Measurements from ENCODE around the gene ATP13A1. TPM values are rescaled to one million over a fixed set of nuclear protein-coding genes. Genes with fewer than 3 reads are reported as not detected.
A peak's percentile ranks its signal among the peaks of the same experiment; 100 is the strongest.

The ATP13A1 gene
- total RNA-seq, 1 experiment from 2014 or later, result 48.5 TPM

- Histone ChIP-seq H3K9me2 (replicated peaks; ENCODE audit: low read length) (no peaks in the 10 kb centered on the region), H3K36me3 (ENCODE audit: low read depth, low read length) (peaks cover 3% of the 10 kb centered on the region; the same call in 1 of the 2 replicates), H3K9ac (ENCODE audit: low read length) (no peak overlapping the region), H3K27ac (ENCODE audit: low read length) (no peak overlapping the region), H4K20me1 (ENCODE audit: low read length) (no peaks in the 10 kb centered on the region), H3K9me3 (ENCODE audit: low read length) (no peaks in the 10 kb centered on the region), H3K4me2 (ENCODE audit: low read length) (no peak overlapping the region), H3K27me3 (ENCODE audit: low read length) (no peaks in the 10 kb centered on the region), H3K4me3 (ENCODE audit: low read length) (no peak overlapping the region), H3K79me2 (ENCODE audit: low read length) (no peaks in the 10 kb centered on the region), H2AFZ (ENCODE audit: low read length) (no peak overlapping the region), H3F3A (ENCODE audit: low read length, unreplicated experiment) (no peaks in the 10 kb centered on the region), H3K4me1 (ENCODE audit: insufficient read depth, low read length) (no peaks in the 10 kb centered on the region)
- ATAC-seq (no peak), DNase-seq (no peak)
- intact Hi-C loops (cut with micrococcal nuclease), result no loop called here
- POLR2A ChIA-PET (ENCODE audit: unreplicated experiment), result no interaction called here
- BruUV-seq (replicated peaks), result no TSS peak
- CTCF ChIA-PET, result no interaction called here
- TF ChIP-seq EZH2 (IDR thresholded peaks at IDR 0.05; ENCODE audit: low read length, unreplicated experiment) (no peak), EZH2phosphoT487 (IDR thresholded peaks at IDR 0.05; ENCODE audit: borderline replicate concordance, low read length) (no peak)
- TF ChIP-seq, protein P1, sequence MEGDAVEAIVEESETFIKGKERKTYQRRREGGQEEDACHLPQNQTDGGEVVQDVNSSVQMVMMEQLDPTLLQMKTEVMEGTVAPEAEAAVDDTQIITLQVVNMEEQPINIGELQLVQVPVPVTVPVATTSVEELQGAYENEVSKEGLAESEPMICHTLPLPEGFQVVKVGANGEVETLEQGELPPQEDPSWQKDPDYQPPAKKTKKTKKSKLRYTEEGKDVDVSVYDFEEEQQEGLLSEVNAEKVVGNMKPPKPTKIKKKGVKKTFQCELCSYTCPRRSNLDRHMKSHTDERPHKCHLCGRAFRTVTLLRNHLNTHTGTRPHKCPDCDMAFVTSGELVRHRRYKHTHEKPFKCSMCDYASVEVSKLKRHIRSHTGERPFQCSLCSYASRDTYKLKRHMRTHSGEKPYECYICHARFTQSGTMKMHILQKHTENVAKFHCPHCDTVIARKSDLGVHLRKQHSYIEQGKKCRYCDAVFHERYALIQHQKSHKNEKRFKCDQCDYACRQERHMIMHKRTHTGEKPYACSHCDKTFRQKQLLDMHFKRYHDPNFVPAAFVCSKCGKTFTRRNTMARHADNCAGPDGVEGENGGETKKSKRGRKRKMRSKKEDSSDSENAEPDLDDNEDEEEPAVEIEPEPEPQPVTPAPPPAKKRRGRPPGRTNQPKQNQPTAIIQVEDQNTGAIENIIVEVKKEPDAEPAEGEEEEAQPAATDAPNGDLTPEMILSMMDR (conservative IDR thresholded peaks at IDR 0.05; ENCODE audit: low read depth, low read length), result no peak
These were observed 28.2 kb downstream of the ATP13A1 start for GRCh38 chr19:19635313-19635702.

DNA sequence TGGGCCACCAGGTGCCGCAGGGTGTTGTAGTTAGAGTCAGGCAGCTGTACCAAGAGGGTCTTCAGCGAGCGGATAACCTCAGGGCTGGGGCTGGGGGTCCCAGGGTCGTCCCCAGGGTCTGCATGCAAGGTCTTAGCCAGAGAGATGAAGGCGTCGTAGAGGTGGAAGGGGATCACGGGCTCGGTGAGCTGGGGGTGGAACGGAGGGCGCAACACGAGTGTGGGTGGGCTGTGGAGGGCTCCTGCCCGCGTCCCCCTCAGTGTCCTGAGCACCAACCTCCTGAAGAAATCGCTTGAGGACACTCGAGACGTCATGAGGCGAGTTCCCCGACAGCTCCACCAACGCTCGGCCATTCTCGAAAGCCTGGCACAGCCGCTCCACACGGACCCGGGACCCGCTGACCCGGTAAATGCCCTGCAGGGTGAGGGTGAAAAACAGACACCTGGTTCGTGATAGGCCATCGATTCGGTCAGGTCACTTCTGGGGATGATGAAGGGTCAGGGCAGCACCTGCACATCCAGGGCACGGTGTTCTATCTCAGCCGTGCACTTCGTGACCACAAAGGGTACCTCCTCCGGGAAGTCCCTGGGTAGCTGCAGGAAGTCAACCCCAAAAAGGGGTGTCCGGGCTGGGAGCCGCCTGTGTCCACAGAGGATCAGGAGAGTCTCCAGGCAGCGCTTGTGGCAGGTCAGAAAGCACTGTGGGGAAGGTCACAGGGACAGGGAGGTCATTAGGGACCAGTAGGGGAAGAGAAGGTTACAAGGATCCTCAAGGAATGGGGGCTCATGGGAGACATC, 28.8 kb downstream of the ATP13A1 start:
- TF ChIP-seq EZH2 (IDR thresholded peaks at IDR 0.05; ENCODE audit: low read length, unreplicated experiment) (no peak), EZH2phosphoT487 (IDR thresholded peaks at IDR 0.05; ENCODE audit: borderline replicate concordance, low read length) (no peak)
- TF ChIP-seq, protein P1 (conservative IDR thresholded peaks at IDR 0.05; ENCODE audit: low read depth, low read length), result no peak
- no peaks in the 10 kb centered on the region for H3K79me2 ChIP-seq (ENCODE audit: low read length)
- no peak for DNase-seq

More for the DNA sequence above, 28.8 kb downstream of the ATP13A1 start:
- BruUV-seq (replicated peaks), result TSS peak; percentile 12
- no peaks in the 10 kb centered on the region for H4K20me1 ChIP-seq (ENCODE audit: low read length)
- no peaks in the 10 kb centered on the region for H3F3A ChIP-seq (ENCODE audit: low read length, unreplicated experiment)
- H3K36me3 ChIP-seq (ENCODE audit: low read depth, low read length), result peaks cover 3% of the 10 kb centered on the region; the same call in 1 of the 2 replicates
- no peaks in the 10 kb centered on the region for H3K9me2 ChIP-seq (replicated peaks; ENCODE audit: low read length)
- no peak overlapping the region for H3K4me2 ChIP-seq (ENCODE audit: low read length)
- H3K4me3 ChIP-seq (ENCODE audit: low read length), result no peak overlapping the region
- H3K9me3 ChIP-seq (ENCODE audit: low read length), result no peaks in the 10 kb centered on the region
- ChIA-PET CTCF (no interaction called here), POLR2A (ENCODE audit: unreplicated experiment) (no interaction called here)
- H3K9ac ChIP-seq (ENCODE audit: low read length), result no peak overlapping the region
- H3K27ac ChIP-seq (ENCODE audit: low read length), result no peak overlapping the region
- H3K4me1 ChIP-seq (ENCODE audit: insufficient read depth, low read length), result no peaks in the 10 kb centered on the region
- no peaks in the 10 kb centered on the region for H3K27me3 ChIP-seq (ENCODE audit: low read length)
- intact Hi-C loops (cut with micrococcal nuclease), result no loop called here
- H2AFZ ChIP-seq (ENCODE audit: low read length), result no peak overlapping the region
- ATAC-seq, result no peak

Measured in PC-3 (cell line).